H9 (cell line): Measurements from ENCODE around the gene PDZD8. TPM values are rescaled to one million over a fixed set of nuclear protein-coding genes. Genes with fewer than 3 reads are reported as not detected.

ENCODE experiments used
- DNase-seq: peaks from one replicate; pipeline ENCODE4 v3.0.0-alpha.2; 2017
- H2AFZ ChIP-seq: one replicate; pipeline ENCODE4 v1.6.1; 2013; ENCODE audit warnings: mild to moderate bottlenecking, low read length, control low read depth, moderate library complexity
- H2AK5ac ChIP-seq: 2 replicates; pipeline ENCODE4 v1.6.1; 2013; ENCODE audit warnings: low read length, control low read depth, mixed read lengths; ENCODE audit not compliant: insufficient read length
- H2BK120ac ChIP-seq: one replicate; pipeline ENCODE4 v1.6.1; 2013; ENCODE audit warnings: low read depth, mild to moderate bottlenecking, low read length, control low read depth, inconsistent platforms; ENCODE audit not compliant: poor library complexity, severe bottlenecking
- H2BK12ac ChIP-seq: 2 replicates; pipeline ENCODE4 v1.6.1; 2013; ENCODE audit warnings: low read length, control low read depth, mixed read lengths, low read depth; ENCODE audit not compliant: insufficient read length
- H2BK15ac ChIP-seq: 2 replicates; pipeline ENCODE4 v1.6.1; 2013; ENCODE audit warnings: low read depth, low read length, control low read depth
- H2BK20ac ChIP-seq: one replicate; pipeline ENCODE4 v1.6.1; 2013; ENCODE audit warnings: low read depth, mild to moderate bottlenecking, low read length, control low read depth, inconsistent platforms; ENCODE audit not compliant: poor library complexity, severe bottlenecking
- H2BK5ac ChIP-seq: 2 replicates; pipeline ENCODE4 v1.6.1; 2013; ENCODE audit warnings: low read length, control low read depth, mixed read lengths; ENCODE audit not compliant: insufficient read length
- H3K14ac ChIP-seq: 2 replicates; pipeline ENCODE4 v1.6.1; 2013; ENCODE audit warnings: low read length, control low read depth; ENCODE audit not compliant: insufficient read depth
- H3K18ac ChIP-seq: 2 replicates; pipeline ENCODE4 v1.6.1; 2013; ENCODE audit warnings: low read depth, mild to moderate bottlenecking, mixed read lengths, low read length, control low read depth; ENCODE audit not compliant: insufficient read length
- H3K23ac ChIP-seq: 2 replicates; pipeline ENCODE4 v1.6.1; 2013; ENCODE audit warnings: low read length, control low read depth, mixed read lengths, low read depth; ENCODE audit not compliant: insufficient read length
- H3K23me2 ChIP-seq: 2 replicates; pipeline ENCODE4 v1.6.1; 2013; ENCODE audit warnings: low read depth, mild to moderate bottlenecking, mixed read lengths, low read length, control low read depth; ENCODE audit not compliant: insufficient read length, poor library complexity, severe bottlenecking
- H3K27ac ChIP-seq: 2 replicates; pipeline ENCODE4 v1.5.1; 2013; ENCODE audit warnings: low read length, control low read depth, mixed read lengths, low read depth; ENCODE audit not compliant: insufficient read length
- H3K27me3 ChIP-seq: 2 replicates; pipeline ENCODE4 v1.6.1; 2013; ENCODE audit warnings: low read length, control low read depth, inconsistent platforms; ENCODE audit not compliant: insufficient read depth
- H3K4ac ChIP-seq: 2 replicates; pipeline ENCODE4 v1.6.1; 2013; ENCODE audit warnings: low read depth, mild to moderate bottlenecking, control low read depth, inconsistent platforms, low read length, moderate library complexity
- H3K4me1 ChIP-seq: 2 replicates; pipeline ENCODE4 v1.6.1; 2013; ENCODE audit warnings: low read length, control low read depth, inconsistent platforms; ENCODE audit not compliant: insufficient read depth
- H3K4me2 ChIP-seq: 2 replicates; pipeline ENCODE4 v1.6.1; 2013; ENCODE audit warnings: low read length, control low read depth, mixed read lengths; ENCODE audit not compliant: insufficient read length, insufficient read depth
- H3K56ac ChIP-seq: 2 replicates; pipeline ENCODE4 v1.6.1; 2013; ENCODE audit warnings: low read depth, mild to moderate bottlenecking, mixed read lengths, low read length, control low read depth; ENCODE audit not compliant: insufficient read length
- H3K79me1 ChIP-seq: 2 replicates; pipeline ENCODE4 v1.6.1; 2013; ENCODE audit warnings: low read depth, mild to moderate bottlenecking, moderate library complexity, low read length, control low read depth, inconsistent platforms; ENCODE audit not compliant: insufficient read depth, poor library complexity, severe bottlenecking
- H3K79me2 ChIP-seq: 2 replicates; pipeline ENCODE4 v1.6.1; 2013; ENCODE audit warnings: low read length, control low read depth, inconsistent platforms; ENCODE audit not compliant: insufficient read depth
- H3K9ac ChIP-seq: 2 replicates; pipeline ENCODE4 v1.6.1; 2013; ENCODE audit warnings: low read length, control low read depth, mixed read lengths; ENCODE audit not compliant: insufficient read length; ENCODE audit errors: extremely low read depth
- H3K9me3 ChIP-seq: one replicate; pipeline ENCODE4 v1.6.1; 2013; ENCODE audit warnings: low read depth, low read length, inconsistent platforms; ENCODE audit not compliant: control insufficient read depth
- H3T11ph ChIP-seq: one replicate; pipeline ENCODE4 v1.6.1; 2013; ENCODE audit warnings: mild to moderate bottlenecking, low read length, control low read depth, inconsistent platforms
- H4K20me1 ChIP-seq: one replicate; pipeline ENCODE4 v1.6.1; 2013; ENCODE audit not compliant: control insufficient read depth, insufficient read length, insufficient read depth
- H4K5ac ChIP-seq: 2 replicates; pipeline ENCODE4 v1.6.1; 2013; ENCODE audit warnings: low read depth, mild to moderate bottlenecking, mixed read lengths, low read length, control low read depth; ENCODE audit not compliant: insufficient read length
- H4K8ac ChIP-seq: replicated peaks from 2 replicates; pipeline ENCODE4 v1.6.1; 2013; ENCODE audit warnings: low read length, control low read depth, mixed read lengths, low read depth; ENCODE audit not compliant: insufficient read length
- H4K91ac ChIP-seq: 2 replicates; pipeline ENCODE4 v1.6.1; 2013; ENCODE audit warnings: low read depth, mild to moderate bottlenecking, moderate library complexity, mixed read lengths, low read length, control low read depth; ENCODE audit not compliant: insufficient read length
- H3K27ac Mint-ChIP-seq, 3 experiments: 2 replicates in 2 of 3; 3 replicates in 1 of 3; pipeline ENCODE4 v1.8.0; 2020 to 2021; ENCODE audit warnings: mixed read lengths in 3 of 3, mild to moderate bottlenecking in 1 of 3, moderate library complexity in 1 of 3
- H3K27me3 Mint-ChIP-seq: 2 replicates; pipeline ENCODE4 v1.8.0; 2021; ENCODE audit warnings: low read depth, mild to moderate bottlenecking, moderate library complexity, mixed read lengths
- H3K36me3 Mint-ChIP-seq, 3 experiments: 2 replicates in 2 of 3; 3 replicates in 1 of 3; pipeline ENCODE4 v1.8.0; 2020 to 2021; ENCODE audit warnings: low read depth in 3 of 3, mixed read lengths in 3 of 3; ENCODE audit not compliant: insufficient read depth in 1 of 3
- H3K4me1 Mint-ChIP-seq, 2 experiments: 2 replicates each; pipeline ENCODE4 v1.8.0; 2020; ENCODE audit warnings: mixed read lengths in 2 of 2
- H3K4me3 Mint-ChIP-seq, 2 experiments: 2 replicates in 1 of 2; 3 replicates in 1 of 2; pipeline ENCODE4 v1.8.0; 2020 to 2021; ENCODE audit warnings: mild to moderate bottlenecking in 2 of 2, mixed read lengths in 2 of 2, moderate library complexity in 1 of 2
- H3K9me3 Mint-ChIP-seq, 2 experiments: 2 replicates in 1 of 2; 3 replicates in 1 of 2; pipeline ENCODE4 v1.8.0; 2020; ENCODE audit warnings: mild to moderate bottlenecking in 2 of 2, mixed read lengths in 2 of 2, moderate library complexity in 1 of 2
- WGBS: extraction: QIAGEN DNeasy Blood & Tissue Kit; methylation state at CpG from one replicate; pipeline ENCODE4 v1.1.7; 2013; ENCODE audit warnings: missing lambda C conversion rate, low lambda C conversion rate, mixed read lengths; ENCODE audit not compliant: insufficient read length; ENCODE audit errors: extremely low coverage; 5-methylcytosine and 5-hydroxymethylcytosine counted together
- total RNA-seq: library from RNA; stranded (reverse); gene quantifications from 2 replicates; pipeline ENCODE4 v1.2.1, GENCODE V29; 2021
- TF ChIP-seq, protein P1 (sequence below): fragments of 200-600 bp; sonication (generic); conservative IDR thresholded peaks from 3 replicates; pipeline ENCODE4 v1.8.0; 2021; ENCODE audit warnings: antibody characterized with exemption, mild to moderate bottlenecking

PDZD8 gene
- total RNA-seq, 1 experiment from 2014 or later: 38.2 TPM

DNA sequence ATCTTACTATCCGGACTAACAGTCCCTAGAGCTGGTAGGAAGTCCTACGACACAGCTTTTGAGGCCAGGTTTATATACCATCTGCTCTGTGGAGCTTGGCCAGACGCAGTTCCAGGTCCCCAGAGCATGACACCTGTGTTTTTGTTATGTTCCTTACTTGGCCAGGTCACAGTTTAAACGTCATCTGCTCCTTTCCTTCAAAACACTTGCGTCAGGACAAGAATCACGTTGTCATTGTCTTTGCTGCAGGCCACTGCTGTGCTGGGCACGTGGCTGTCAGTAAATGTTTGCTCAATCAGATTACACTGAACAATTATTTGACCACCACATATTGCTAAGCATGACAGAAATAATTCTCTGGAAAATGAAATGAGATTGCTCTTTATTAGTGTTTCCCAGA is 110.5 kb downstream of the PDZD8 start:
- Mint-ChIP-seq H3K4me1 (peaks cover 8 to 9% of the 10 kb centered on the region in 2 experiments), H3K36me3 (peaks cover 0 to 3% (median 0%) of the 10 kb centered on the region in 3 experiments; a peak in 4 of 7 replicates), H3K4me3 (no peak overlapping the region), H3K9me3 (no peaks in the 10 kb centered on the region; a peak in 1 of 5 replicates), H3K27ac (no peak overlapping the region), H3K27me3 (no peaks in the 10 kb centered on the region; the same call in 1 of the 2 replicates)
- no peak overlapping the region for H2AK5ac ChIP-seq
- no peak overlapping the region for H2BK20ac ChIP-seq
- no peak overlapping the region for H4K91ac ChIP-seq
- H3K79me1 ChIP-seq: no peaks in the 10 kb centered on the region
- H2BK12ac ChIP-seq: no peak overlapping the region
- H3K4me2 ChIP-seq: no peak overlapping the region
- no peaks in the 10 kb centered on the region for H4K20me1 ChIP-seq
- WGBS: no CpG with 5 or more reads among the region's 7 CpGs
- H3K56ac ChIP-seq: no peak overlapping the region
- no peak overlapping the region for H3T11ph ChIP-seq
- H3K14ac ChIP-seq: no peak overlapping the region
- H3K9ac ChIP-seq: no peak overlapping the region
- H3K27ac ChIP-seq: no peak overlapping the region
- DNase-seq: no peak
- no peak overlapping the region for H2BK5ac ChIP-seq
- H3K4me1 ChIP-seq: peaks cover 7% of the 10 kb centered on the region; the same call in 1 of the 2 replicates
- no peak overlapping the region for H3K4ac ChIP-seq
- no peaks in the 10 kb centered on the region for H3K9me3 ChIP-seq
- no peak overlapping the region for H4K5ac ChIP-seq
- H4K8ac ChIP-seq: no peak overlapping the region
- no peak overlapping the region for H2BK120ac ChIP-seq
- H3K18ac ChIP-seq: no peak overlapping the region
- no peaks in the 10 kb centered on the region for H3K23me2 ChIP-seq
- no peaks in the 10 kb centered on the region for H3K79me2 ChIP-seq
- TF ChIP-seq, protein P1, sequence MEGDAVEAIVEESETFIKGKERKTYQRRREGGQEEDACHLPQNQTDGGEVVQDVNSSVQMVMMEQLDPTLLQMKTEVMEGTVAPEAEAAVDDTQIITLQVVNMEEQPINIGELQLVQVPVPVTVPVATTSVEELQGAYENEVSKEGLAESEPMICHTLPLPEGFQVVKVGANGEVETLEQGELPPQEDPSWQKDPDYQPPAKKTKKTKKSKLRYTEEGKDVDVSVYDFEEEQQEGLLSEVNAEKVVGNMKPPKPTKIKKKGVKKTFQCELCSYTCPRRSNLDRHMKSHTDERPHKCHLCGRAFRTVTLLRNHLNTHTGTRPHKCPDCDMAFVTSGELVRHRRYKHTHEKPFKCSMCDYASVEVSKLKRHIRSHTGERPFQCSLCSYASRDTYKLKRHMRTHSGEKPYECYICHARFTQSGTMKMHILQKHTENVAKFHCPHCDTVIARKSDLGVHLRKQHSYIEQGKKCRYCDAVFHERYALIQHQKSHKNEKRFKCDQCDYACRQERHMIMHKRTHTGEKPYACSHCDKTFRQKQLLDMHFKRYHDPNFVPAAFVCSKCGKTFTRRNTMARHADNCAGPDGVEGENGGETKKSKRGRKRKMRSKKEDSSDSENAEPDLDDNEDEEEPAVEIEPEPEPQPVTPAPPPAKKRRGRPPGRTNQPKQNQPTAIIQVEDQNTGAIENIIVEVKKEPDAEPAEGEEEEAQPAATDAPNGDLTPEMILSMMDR: no peak
- H2AFZ ChIP-seq: no peak overlapping the region
- no peak overlapping the region for H2BK15ac ChIP-seq
- no peak overlapping the region for H3K23ac ChIP-seq
- H3K27me3 ChIP-seq: no peaks in the 10 kb centered on the region
